HepG2 (cell line): ENCODE results near the gene ERICH6. TPM values are rescaled to one million over a fixed set of nuclear protein-coding genes. Genes with fewer than 3 reads are reported as not detected.

ENCODE experiments used
- ATAC-seq: fragments of 200-7000 bp; cut with Tn5 transposase; 3 replicates; pipeline ENCODE4 v1.9.1; 2020; ENCODE audit warnings: mild to moderate bottlenecking, moderate library complexity
- BruUV-seq: library from RNA; stranded (reverse); fragments of 400-500 nt; replicated peaks from 2 replicates; lab custom pipeline; 2021; lab: Mats Ljungman, UMichigan
- CTCF ChIA-PET: fragments of 300-600 bp; formaldehyde crosslinking; extraction: SDS; loops from one replicate; lab custom pipeline; 2021; ENCODE audit warnings: low total read pairs, inconsistent platforms, low intra/inter-chr PET ratio; lab: Yijun Ruan, JAX
- POLR2A ChIA-PET: fragments of 350-600 bp; sonication (Branson Sonifier 250); formaldehyde crosslinking; loops from one replicate; lab custom pipeline; 2020; ENCODE audit warnings: antibody characterized with exemption, inconsistent platforms; lab: Yijun Ruan, JAX
- DNase-seq: peaks from one replicate; pipeline ENCODE4 v3.0.0-alpha.2; 2015; ENCODE audit warnings: low spot score
- FAIRE-seq: peaks from 3 replicates; lab custom pipeline; 2011; peaks lifted over from hg19 to GRCh38; lab: Jason Lieb, UNC
- H2AFZ ChIP-seq: one replicate; pipeline ENCODE4 v1.6.1; 2011; ENCODE audit warnings: low read length, inconsistent platforms
- H3K27ac ChIP-seq: fragments of 300-600 bp; 3 replicates; pipeline ENCODE4 v1.8.0; 2011; ENCODE audit warnings: mixed run types, mild to moderate bottlenecking, mixed read lengths, low read length, inconsistent platforms; ENCODE audit not compliant: insufficient read depth; ENCODE audit errors: extremely low read length
- H3K27me3 ChIP-seq, 2 experiments: fragments of 200-600 bp in 1 of 2; 2 replicates in 1 of 2; 3 replicates in 1 of 2; pipeline versions ENCODE4 v1.6.0 to v1.8.0; 2011; ENCODE audit warnings: low read length in 2 of 2, mild to moderate bottlenecking in 2 of 2, moderate library complexity in 2 of 2, inconsistent platforms in 1 of 2; ENCODE audit not compliant: insufficient read depth in 2 of 2, control insufficient read depth in 1 of 2
- H3K36me3 ChIP-seq, 2 experiments: fragments of 200-600 bp in 1 of 2; replicated peaks in 1 of 2; 2 replicates in 1 of 2; 3 replicates in 1 of 2; pipeline versions ENCODE4 v1.5.1 to v1.8.0; 2011; ENCODE audit warnings: low read length in 2 of 2, inconsistent platforms in 1 of 2; ENCODE audit not compliant: insufficient read depth in 2 of 2, control insufficient read depth in 1 of 2
- H3K4me1 ChIP-seq: 2 replicates; pipeline ENCODE4 v1.5.1; 2012; ENCODE audit warnings: low read length, inconsistent platforms; ENCODE audit not compliant: insufficient read depth
- H3K4me2 ChIP-seq: 2 replicates; pipeline ENCODE4 v1.6.0; 2011; ENCODE audit warnings: low read depth, low read length, inconsistent platforms
- H3K4me3 ChIP-seq, 3 experiments: fragments of 200-600 bp in 1 of 3; sonication (generic), shearing (Covaris generic) in 1 of 3; replicated peaks in 1 of 3; 2 replicates each; pipeline ENCODE4 v1.5.1; 2011 to 2016; ENCODE audit warnings: low read length in 3 of 3, inconsistent platforms in 2 of 3, low read depth in 2 of 3, mild to moderate bottlenecking in 2 of 3, control low read depth in 1 of 3, mixed read lengths in 1 of 3; ENCODE audit not compliant: insufficient read depth in 1 of 3
- H3K79me2 ChIP-seq: one replicate; pipeline ENCODE4 v1.6.1; 2011; ENCODE audit warnings: low read length, inconsistent platforms; ENCODE audit not compliant: insufficient read depth
- H3K9ac ChIP-seq: 2 replicates; pipeline ENCODE4 v1.6.0; 2011; ENCODE audit warnings: mild to moderate bottlenecking, low read depth, low read length, inconsistent platforms; ENCODE audit not compliant: insufficient read depth
- H3K9me3 ChIP-seq: 2 replicates; pipeline ENCODE4 v1.5.1; 2012; ENCODE audit warnings: mild to moderate bottlenecking, low read length
- H4K20me1 ChIP-seq: 2 replicates; pipeline ENCODE4 v1.6.0; 2011; ENCODE audit warnings: inconsistent platforms, mild to moderate bottlenecking, low read length, moderate library complexity; ENCODE audit not compliant: insufficient read depth
- ARID4A ChIP-seq: sonication (generic); formaldehyde crosslinking; IDR thresholded peaks from 2 replicates; pipeline ENCODE4 v1.5.0; 2020; ENCODE audit warnings: mild to moderate bottlenecking, missing genetic modification reagents, borderline replicate concordance
- CBX2 ChIP-seq, 2 experiments: fragments of 200-600 bp in 1 of 2; sonication (generic); formaldehyde crosslinking in 1 of 2; IDR thresholded peaks; 2 replicates each; pipeline versions ENCODE4 v1.7.0 to v1.8.1; 2018 to 2022; ENCODE audit warnings: low read depth in 2 of 2, low read length in 1 of 2, mild to moderate bottlenecking in 1 of 2, missing genetic modification reagents in 1 of 2
- ZBTB40 ChIP-seq, 2 experiments: fragments of 450-650 bp in 1 of 2; sonication (generic) in 1 of 2; formaldehyde crosslinking in 1 of 2; IDR thresholded peaks; 2 replicates each; pipeline versions ENCODE4 v1.6.1 to v1.8.0; 2016 to 2022; ENCODE audit warnings: antibody characterized with exemption in 1 of 2, mild to moderate bottlenecking in 1 of 2, missing genetic modification reagents in 1 of 2
- WGBS: methylation state at CpG from one replicate; pipeline ENCODE4 v1.1.6; 2017; ENCODE audit warnings: low lambda C conversion rate; 5-methylcytosine and 5-hydroxymethylcytosine counted together
- in situ Hi-C: cut with HindIII; loops from 2 replicates; pipeline ENCODE4 v1.10.0; 2017; ENCODE audit warnings: low pct_unique_long_range_greater_than_20kb; ENCODE audit not compliant: extremely low pct_ligation_motif_present
- intact Hi-C: fragments of 100-400 bp; cut with micrococcal nuclease; formaldehyde crosslinking; loops from one replicate; pipeline ENCODE4 v1.10.0; 2022; ENCODE audit not compliant: unreplicated experiment
- polyA plus RNA-seq, 8 experiments: library from polyadenylated mRNA; depleted of rRNA in 3 of 8; stranded (reverse) in 7 of 8; unstranded in 1 of 8; fragments of >200 nt; fragmentation: Illumina TruSeq in 4 of 8; extraction: Trizol in 4 of 8; gene quantifications; 2 replicates each; pipeline versions ENCODE4 v1.2.1 to v1.2.3, GENCODE V29; 2011 to 2016; ENCODE audit warnings: low read depth in 4 of 8, missing spikeins in 1 of 8, mixed read lengths in 1 of 8; ENCODE audit not compliant: insufficient read depth in 1 of 8
- total RNA-seq, 5 experiments: library from RNA; depleted of rRNA; stranded (reverse); fragments of >200 nt; fragmentation: Illumina TruSeq; extraction: Trizol; gene quantifications; 2 replicates each; pipeline ENCODE4 v1.2.3, GENCODE V29; 2016; ENCODE audit warnings: low read depth in 1 of 5

ERICH6 gene
- total and polyA plus RNA-seq, 2 of the 13 experiments (the other 11 are each of a cell fraction or from before 2014, with no cell fraction given): 0.03 TPM; not detected in 1

GRCh38 chr3:150627557-150627956, 76.2 kb downstream of the ERICH6 start (continued):
- TF ChIP-seq ARID4A (CRISPR knock-in tag): no peak

GRCh38 chr3:150626148-150626930, 77.4 kb downstream of the ERICH6 start:
- WGBS: 98% methylated on average over 2 of the region's 2 CpGs
- Histone ChIP-seq H3K36me3 (peaks cover 3 to 29% of the 10 kb centered on the region in 2 experiments), H3K4me2 (no peak overlapping the region), H3K27ac (no peak overlapping the region), H3K4me1 (peaks cover 12% of the 10 kb centered on the region), H3K27me3 (no peaks in the 10 kb centered on the region), H3K9me3 (no peaks in the 10 kb centered on the region), H4K20me1 (no peaks in the 10 kb centered on the region), H3K4me3 (no peak overlapping the region), H3K79me2 (peaks cover 10% of the 10 kb centered on the region), H2AFZ (no peak overlapping the region), H3K9ac (no peak overlapping the region)
- FAIRE-seq (no peak), ATAC-seq (no peak), DNase-seq (no peak)
- in situ Hi-C loops: no loop called here
- TF ChIP-seq ZBTB40 (IDR thresholded peaks at IDR 0.05) (0 out of 2 replicates have a peak, but pooled peaks have one; percentile 5), ZBTB40 (CRISPR knock-in tag; IDR thresholded peaks at IDR 0.05) (no peak), CBX2 (IDR thresholded peaks at IDR 0.05; ENCODE audit: low read depth, low read length) (no peak), CBX2 (CRISPR knock-in tag; IDR thresholded peaks at IDR 0.05; ENCODE audit: low read depth) (no peak)
- no TSS peak for BruUV-seq
- ChIA-PET POLR2A (no interaction called here), CTCF (no interaction called here)
- intact Hi-C loops: no loop called here
